ENCODE measurements around the gene HLX. TPM values are rescaled to one million over a fixed set of nuclear protein-coding genes. Genes with fewer than 3 reads are reported as not detected.

HLX gene
- total RNA-seq, 1 donor from 2014 or later = 18.5 TPM

- Histone ChIP-seq H3K4me1 (no peaks in the 10 kb centered on the region), H3K27ac (no peak overlapping the region), H3K9me3 (no peaks in the 10 kb centered on the region), H3K36me3 (no peaks in the 10 kb centered on the region), H3K27me3 (ENCODE audit: low read depth) (peaks cover 7% of the 10 kb centered on the region), H3K4me3 (no peak overlapping the region)
- no peak for DNase-seq
- TF ChIP-seq CTCF (IDR thresholded peaks at IDR 0.05) = no peak
- no peak for ATAC-seq
- intact Hi-C loops (cut with DNase I) = no loop called here
Observed at GRCh38 chr1:220906561-220907334, 27.5 kb downstream of the HLX start.

GRCh38 chr1:220908757-220909156 lies 29.5 kb downstream of the HLX start:
- ATAC-seq (no peak), DNase-seq (no peak)
- Histone ChIP-seq H3K9me3 (no peaks in the 10 kb centered on the region), H3K36me3 (no peaks in the 10 kb centered on the region), H3K4me3 (no peak overlapping the region), H3K27me3 (ENCODE audit: low read depth) (peaks cover 6% of the 10 kb centered on the region), H3K4me1 (no peaks in the 10 kb centered on the region), H3K27ac (no peak overlapping the region)
- peak; percentile 33 for TF ChIP-seq CTCF (IDR thresholded peaks at IDR 0.05)
- intact Hi-C loops (cut with DNase I) = no loop called here

GRCh38 chr1:220910021-220910420 lies 30.8 kb downstream of the HLX start:
- Histone ChIP-seq H3K4me3 (no peak overlapping the region), H3K36me3 (no peaks in the 10 kb centered on the region), H3K27ac (no peak overlapping the region), H3K27me3 (ENCODE audit: low read depth) (no peaks in the 10 kb centered on the region), H3K4me1 (peaks cover 5% of the 10 kb centered on the region), H3K9me3 (no peaks in the 10 kb centered on the region)
- DNase-seq = no peak
- intact Hi-C loops (cut with DNase I) = no loop called here
- no peak for TF ChIP-seq CTCF (IDR thresholded peaks at IDR 0.05)
- no peak for ATAC-seq

- Histone ChIP-seq H3K36me3 (no peaks in the 10 kb centered on the region), H3K9me3 (no peaks in the 10 kb centered on the region), H3K4me3 (no peak overlapping the region), H3K4me1 (peaks cover 5% of the 10 kb centered on the region), H3K27me3 (ENCODE audit: low read depth) (no peaks in the 10 kb centered on the region), H3K27ac (no peak overlapping the region)
- ATAC-seq = peak; percentile 46 to 47
- intact Hi-C loops (cut with DNase I) = no loop called here
- TF ChIP-seq CTCF (IDR thresholded peaks at IDR 0.05) = no peak
- DNase-seq = no peak
Observed at GRCh38 chr1:220914283-220915116, 35.3 kb downstream of the HLX start.

- peaks cover 5% of the 10 kb centered on the region for H3K4me1 ChIP-seq
Observed at GRCh38 chr1:220915117-220915440, 35.8 kb downstream of the HLX start.

More at GRCh38 chr1:220915117-220915440, 35.8 kb downstream of the HLX start:
- TF ChIP-seq CTCF (IDR thresholded peaks at IDR 0.05) = no peak
- intact Hi-C loops (cut with DNase I) = no loop called here
- no peak overlapping the region for H3K4me3 ChIP-seq
- no peaks in the 10 kb centered on the region for H3K27me3 ChIP-seq (ENCODE audit: low read depth)
- no peaks in the 10 kb centered on the region for H3K36me3 ChIP-seq
- no peak overlapping the region for H3K27ac ChIP-seq
- DNase-seq (no peak), ATAC-seq (no peak)
- H3K9me3 ChIP-seq = no peaks in the 10 kb centered on the region
